Transverse colon (tissue), 4 donors: Measurements from ENCODE around the gene JAKMIP1. TPM values are rescaled to one million over a fixed set of nuclear protein-coding genes. Genes with fewer than 3 reads are reported as not detected.

ENCODE experiments used
- DNase-seq: peaks from one replicate; pipeline ENCODE4 v3.0.0-alpha.2; 2019
- H3K27ac ChIP-seq, 4 donors: fragments of 200-600 bp; sonication (generic); 2 replicates each; pipeline ENCODE4 v1.5.1; 2016 to 2018; ENCODE audit warnings: inconsistent platforms in 4 of 4
- H3K27me3 ChIP-seq: fragments of 200-600 bp; sonication (generic); 2 replicates; pipeline ENCODE4 v1.5.1; 2017; ENCODE audit warnings: inconsistent platforms
- H3K36me3 ChIP-seq, 4 donors: fragments of 200-600 bp; sonication (generic); 2 replicates each; pipeline ENCODE4 v1.5.1; 2017 to 2019; ENCODE audit warnings: inconsistent platforms in 4 of 4
- H3K4me1 ChIP-seq, 4 donors: fragments of 200-600 bp; sonication (generic); 2 replicates each; pipeline ENCODE4 v1.5.1; 2017 to 2020; ENCODE audit warnings: inconsistent platforms in 4 of 4
- H3K4me3 ChIP-seq, 4 donors: fragments of 200-600 bp; sonication (generic); 1 replicate in 1 of 4; 2 replicates in 3 of 4; pipeline versions ENCODE4 v1.5.1 to v1.6.1; 2017 to 2019; ENCODE audit warnings: inconsistent platforms in 4 of 4
- H3K9me3 ChIP-seq, 2 donors: fragments of 200-600 bp; sonication (generic); 2 replicates each; pipeline ENCODE4 v1.5.1; 2017 to 2019; ENCODE audit warnings: inconsistent platforms in 2 of 2
- EP300 ChIP-seq: sonication (generic); formaldehyde crosslinking; IDR thresholded peaks from one replicate; pipeline ENCODE4 v1.6.1; 2017; ENCODE audit warnings: antibody characterized with exemption, low read depth
- POLR2A ChIP-seq: fragments of 450-650 bp; IDR thresholded peaks from one replicate; pipeline ENCODE4 v1.6.1; 2016; ENCODE audit warnings: antibody characterized with exemption, mild to moderate bottlenecking, moderate library complexity
- POLR2AphosphoS5 ChIP-seq, 3 donors: sonication (generic); formaldehyde crosslinking; IDR thresholded peaks; one replicate each; pipeline ENCODE4 v1.6.1; 2016; ENCODE audit warnings: antibody characterized with exemption in 3 of 3
- WGBS, 2 donors: methylation state at CpG; one replicate each; pipeline ENCODE4 v1.1.5; 2018; ENCODE audit warnings: low coverage in 1 of 2; 5-methylcytosine and 5-hydroxymethylcytosine counted together
- in situ Hi-C, 4 donors: fragments of 200-750 bp; cut with MboI; loops; one replicate each; pipeline versions ENCODE4 v1.15.0 to v1.15.1; 2017; ENCODE audit warnings: low sequenced_read_pairs in 3 of 4, low pct_ligation_motif_present in 1 of 4, low pct_unique_long_range_greater_than_20kb in 1 of 4
- intact Hi-C: fragments of 100-400 bp; cut with DNase I; formaldehyde crosslinking; loops from one replicate; pipeline ENCODE4 v1.15.1; 2023; ENCODE audit warnings: low total_unique reads
- total RNA-seq, 4 donors: library from RNA; depleted of rRNA; stranded (reverse); fragments of >200 nt; gene quantifications; one replicate each; pipeline ENCODE4 v1.1.0, GENCODE V29; 2016
- TF ChIP-seq, protein P1 (sequence below), 5 experiments: fragments of 200-600 bp in 3 of 5; fragments of 450-650 bp in 2 of 5; sonication (generic) in 3 of 5; IDR thresholded peaks; 1 replicate in 2 of 5; 2 replicates in 3 of 5; pipeline ENCODE4 v1.5.1; 2016 to 2017; ENCODE audit warnings: antibody characterized with exemption in 5 of 5, inconsistent platforms in 3 of 5, mild to moderate bottlenecking in 2 of 5, moderate library complexity in 1 of 5

JAKMIP1 gene
- total RNA-seq, 4 donors from 2014 or later: 1.2 to 1.7 TPM; not detected in 2

DNA sequence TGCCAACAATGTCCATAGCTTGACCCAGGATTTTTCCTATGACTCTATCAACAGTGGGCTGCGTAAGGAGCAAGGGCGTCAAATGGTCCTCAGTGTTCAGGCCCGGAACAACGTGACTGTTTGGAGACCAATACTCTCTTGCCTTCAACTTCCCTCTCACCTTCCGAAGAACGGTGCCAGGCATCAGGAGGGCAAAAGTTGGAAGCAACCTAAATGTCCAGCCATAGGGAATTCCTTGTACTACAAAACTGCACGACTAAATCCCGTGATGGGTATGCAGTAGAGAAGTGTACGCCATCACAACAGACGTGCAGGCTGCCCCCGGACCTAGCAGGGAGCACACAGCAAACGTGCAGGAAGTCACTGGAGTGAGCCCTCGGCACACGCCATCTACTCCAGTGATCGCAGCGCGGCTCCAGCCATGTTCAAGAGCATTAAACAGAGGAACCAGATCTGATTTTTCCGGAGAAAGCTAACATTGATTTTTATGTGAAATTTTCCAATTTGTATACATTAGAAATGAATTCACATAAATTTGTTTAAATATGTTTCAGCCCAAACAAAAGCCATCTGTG is 79.0 kb downstream of the JAKMIP1 start:
- no peaks in the 10 kb centered on the region for H3K27me3 ChIP-seq
- intact Hi-C loops: no loop called here
- TF ChIP-seq POLR2A (no peak), EP300 (no peak), POLR2AphosphoS5 (IDR thresholded peaks at IDR 0.05) (no peak)
- TF ChIP-seq, protein P1, sequence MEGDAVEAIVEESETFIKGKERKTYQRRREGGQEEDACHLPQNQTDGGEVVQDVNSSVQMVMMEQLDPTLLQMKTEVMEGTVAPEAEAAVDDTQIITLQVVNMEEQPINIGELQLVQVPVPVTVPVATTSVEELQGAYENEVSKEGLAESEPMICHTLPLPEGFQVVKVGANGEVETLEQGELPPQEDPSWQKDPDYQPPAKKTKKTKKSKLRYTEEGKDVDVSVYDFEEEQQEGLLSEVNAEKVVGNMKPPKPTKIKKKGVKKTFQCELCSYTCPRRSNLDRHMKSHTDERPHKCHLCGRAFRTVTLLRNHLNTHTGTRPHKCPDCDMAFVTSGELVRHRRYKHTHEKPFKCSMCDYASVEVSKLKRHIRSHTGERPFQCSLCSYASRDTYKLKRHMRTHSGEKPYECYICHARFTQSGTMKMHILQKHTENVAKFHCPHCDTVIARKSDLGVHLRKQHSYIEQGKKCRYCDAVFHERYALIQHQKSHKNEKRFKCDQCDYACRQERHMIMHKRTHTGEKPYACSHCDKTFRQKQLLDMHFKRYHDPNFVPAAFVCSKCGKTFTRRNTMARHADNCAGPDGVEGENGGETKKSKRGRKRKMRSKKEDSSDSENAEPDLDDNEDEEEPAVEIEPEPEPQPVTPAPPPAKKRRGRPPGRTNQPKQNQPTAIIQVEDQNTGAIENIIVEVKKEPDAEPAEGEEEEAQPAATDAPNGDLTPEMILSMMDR (IDR thresholded peaks at IDR 0.05): no peak
- H3K27ac ChIP-seq: no peak overlapping the region
- DNase-seq: no peak
- WGBS, 2 donors: 85 to 89% methylated on average over 12 to 18 of the region's 18 CpGs
- H3K9me3 ChIP-seq: no peaks in the 10 kb centered on the region
- in situ Hi-C loops: no loop called here
- H3K36me3 ChIP-seq: no peaks in the 10 kb centered on the region
- H3K4me1 ChIP-seq: no peaks in the 10 kb centered on the region
- H3K4me3 ChIP-seq: no peak overlapping the region

DNA sequence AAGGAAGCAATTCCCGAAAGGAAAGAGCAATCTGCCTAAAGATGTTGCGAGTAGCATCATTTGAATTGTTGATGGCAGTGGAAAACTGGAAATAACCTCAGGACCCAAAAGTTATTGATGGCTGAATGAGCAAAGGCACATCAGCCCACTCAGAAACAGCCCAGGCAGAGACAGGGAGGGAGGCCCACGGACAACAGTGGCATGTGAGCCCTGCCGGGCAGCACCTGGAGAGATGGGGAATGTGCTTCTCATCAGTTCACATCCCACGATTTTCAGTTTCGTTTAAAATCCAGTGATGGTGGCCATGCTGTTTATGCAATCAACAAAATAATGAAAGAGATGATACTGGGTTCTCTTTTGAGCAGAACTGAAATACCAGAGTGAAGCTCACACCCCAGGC is 80.0 kb downstream of the JAKMIP1 start:
- in situ Hi-C loops (no loop called here), intact Hi-C loops (no loop called here)
- WGBS, 2 donors: 44 to 75% methylated on average over 3 to 6 of the region's 6 CpGs
- no peak overlapping the region for H3K4me3 ChIP-seq
- H3K36me3 ChIP-seq: no peaks in the 10 kb centered on the region
- TF ChIP-seq POLR2A: no peak
- TF ChIP-seq, protein P1 (IDR thresholded peaks at IDR 0.05): no peak
- TF ChIP-seq POLR2AphosphoS5 (IDR thresholded peaks at IDR 0.05): no peak
- no peak for TF ChIP-seq EP300
- H3K9me3 ChIP-seq: no peaks in the 10 kb centered on the region
- H3K4me1 ChIP-seq: no peaks in the 10 kb centered on the region
- H3K27me3 ChIP-seq: no peaks in the 10 kb centered on the region
- no peak overlapping the region for H3K27ac ChIP-seq
- no peak for DNase-seq

DNA sequence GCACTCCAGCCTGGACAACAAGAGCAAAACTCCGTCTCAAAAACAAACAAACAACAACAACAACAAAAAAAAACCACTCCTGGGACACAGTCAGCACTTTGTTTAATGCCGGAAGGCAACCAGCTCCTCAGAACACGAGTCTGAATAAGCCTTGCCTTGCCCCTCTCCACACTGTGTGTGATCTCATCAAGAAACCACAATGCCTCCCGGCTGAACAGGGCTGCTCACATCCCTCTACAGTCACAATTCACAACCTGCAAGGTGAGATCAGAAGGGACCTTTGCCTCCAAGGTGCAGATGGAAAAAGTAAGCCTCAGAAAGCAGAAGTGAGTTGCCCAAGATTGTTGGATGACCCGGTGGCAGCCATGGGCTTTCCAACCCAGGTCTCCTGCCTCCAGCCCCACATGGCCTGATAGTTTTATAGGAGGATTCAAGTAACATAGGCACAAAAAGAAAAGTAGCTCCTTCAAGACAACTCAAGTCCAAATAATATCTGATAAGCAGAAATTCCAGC is 80.8 kb downstream of the JAKMIP1 start:
- Histone ChIP-seq H3K36me3 (no peaks in the 10 kb centered on the region), H3K27ac (no peak overlapping the region), H3K4me3 (no peak overlapping the region), H3K4me1 (no peaks in the 10 kb centered on the region), H3K27me3 (no peaks in the 10 kb centered on the region), H3K9me3 (no peaks in the 10 kb centered on the region)
- intact Hi-C loops: no loop called here
- no peak for DNase-seq
- WGBS, 2 donors: 50 to 62% methylated on average over 1 to 5 of the region's 5 CpGs
- TF ChIP-seq POLR2AphosphoS5 (IDR thresholded peaks at IDR 0.05) (no peak), POLR2A (no peak), EP300 (no peak)
- TF ChIP-seq, protein P1 (IDR thresholded peaks at IDR 0.05): no peak
- in situ Hi-C loops: no loop called here

DNA sequence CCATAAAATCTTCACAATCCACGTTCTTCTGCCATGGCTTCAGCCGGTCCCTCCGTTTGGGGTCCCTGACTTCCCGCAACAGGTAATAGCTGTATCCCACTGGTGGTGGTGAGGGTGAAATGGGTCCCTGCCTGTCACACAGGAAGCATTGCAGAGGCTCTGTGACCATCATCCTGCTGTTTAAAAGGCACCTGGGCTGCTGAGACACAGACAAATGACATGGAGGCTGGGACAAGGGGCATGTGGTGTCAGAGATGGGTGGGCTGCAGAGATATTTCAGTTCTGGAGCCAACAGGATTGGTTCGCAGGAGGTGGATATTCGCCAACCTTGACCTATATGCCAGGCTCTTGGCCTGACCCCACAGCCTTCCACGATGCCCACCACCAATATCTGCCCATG is 82.1 kb downstream of the JAKMIP1 start:
- 80% methylated on average over 7 of the region's 7 CpGs; no CpG with 5 or more reads in 1 of the 2 donors for WGBS, 2 donors
- DNase-seq: no peak
- intact Hi-C loops: no loop called here
- Histone ChIP-seq H3K9me3 (no peaks in the 10 kb centered on the region), H3K36me3 (no peaks in the 10 kb centered on the region), H3K4me1 (no peaks in the 10 kb centered on the region), H3K27ac (no peak overlapping the region), H3K4me3 (no peak overlapping the region), H3K27me3 (no peaks in the 10 kb centered on the region)
- TF ChIP-seq, protein P1 (IDR thresholded peaks at IDR 0.05): no peak
- TF ChIP-seq POLR2AphosphoS5 (IDR thresholded peaks at IDR 0.05): no peak
- TF ChIP-seq EP300: no peak
- TF ChIP-seq POLR2A: no peak
- in situ Hi-C loops: no loop called here
